ENCODE measurements around the gene CALHM1. TPM values are rescaled to one million over a fixed set of nuclear protein-coding genes. Genes with fewer than 3 reads are reported as not detected.

The CALHM1 gene
- total and polyA plus RNA-seq, 4 donors, result not detected

DNA sequence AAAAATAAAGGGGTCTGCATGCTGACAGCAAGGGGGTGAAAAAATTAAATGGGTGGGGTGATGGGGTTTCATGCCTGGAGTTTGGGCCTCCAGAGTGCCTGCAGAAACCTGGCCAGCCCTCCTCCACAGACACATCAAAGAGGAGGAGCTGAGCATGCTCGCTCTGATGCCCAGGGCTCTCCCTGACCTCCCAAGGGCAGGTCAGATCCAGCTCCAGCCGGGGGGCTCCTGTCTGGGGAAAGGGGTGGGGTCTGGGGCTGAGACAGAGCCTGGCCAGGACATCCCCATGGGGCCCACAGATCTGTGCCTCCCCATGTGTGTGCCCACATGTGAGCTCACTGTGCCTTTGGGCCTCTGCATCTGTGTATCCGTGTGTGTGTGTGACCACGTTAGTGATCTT is 915 bp upstream of the CALHM1 start:
- no peak for ATAC-seq (ENCODE audit: insufficient read depth, low FRiP score)
- TF ChIP-seq, protein P1, sequence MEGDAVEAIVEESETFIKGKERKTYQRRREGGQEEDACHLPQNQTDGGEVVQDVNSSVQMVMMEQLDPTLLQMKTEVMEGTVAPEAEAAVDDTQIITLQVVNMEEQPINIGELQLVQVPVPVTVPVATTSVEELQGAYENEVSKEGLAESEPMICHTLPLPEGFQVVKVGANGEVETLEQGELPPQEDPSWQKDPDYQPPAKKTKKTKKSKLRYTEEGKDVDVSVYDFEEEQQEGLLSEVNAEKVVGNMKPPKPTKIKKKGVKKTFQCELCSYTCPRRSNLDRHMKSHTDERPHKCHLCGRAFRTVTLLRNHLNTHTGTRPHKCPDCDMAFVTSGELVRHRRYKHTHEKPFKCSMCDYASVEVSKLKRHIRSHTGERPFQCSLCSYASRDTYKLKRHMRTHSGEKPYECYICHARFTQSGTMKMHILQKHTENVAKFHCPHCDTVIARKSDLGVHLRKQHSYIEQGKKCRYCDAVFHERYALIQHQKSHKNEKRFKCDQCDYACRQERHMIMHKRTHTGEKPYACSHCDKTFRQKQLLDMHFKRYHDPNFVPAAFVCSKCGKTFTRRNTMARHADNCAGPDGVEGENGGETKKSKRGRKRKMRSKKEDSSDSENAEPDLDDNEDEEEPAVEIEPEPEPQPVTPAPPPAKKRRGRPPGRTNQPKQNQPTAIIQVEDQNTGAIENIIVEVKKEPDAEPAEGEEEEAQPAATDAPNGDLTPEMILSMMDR (IDR thresholded peaks at IDR 0.05; ENCODE audit: control extremely low read depth, extremely low read depth), result no peak
- H3K4me1 ChIP-seq (ENCODE audit: control insufficient read depth in 5 of 5, insufficient read depth in 5 of 5, low read length in 5 of 5), result no peaks in the 10 kb centered on the region
- H3K4me3 ChIP-seq, result no peak overlapping the region
- H3K9me3 ChIP-seq (ENCODE audit: control insufficient read depth in 4 of 4, insufficient read depth in 3 of 4, low read length in 3 of 4), result no peaks in the 10 kb centered on the region
- no peaks in the 10 kb centered on the region for H3K36me3 ChIP-seq (ENCODE audit: control insufficient read depth in 4 of 4, insufficient read depth in 4 of 4, low read length in 4 of 4)
- DNase-seq, result no peak
- H3K27me3 ChIP-seq (ENCODE audit: control insufficient read depth in 3 of 3, insufficient read depth in 3 of 3, low read length in 2 of 3), result no peaks in the 10 kb centered on the region
- 71 to 75% methylated on average over 4 of the region's 4 CpGs for WGBS, 2 donors
- no peak overlapping the region for H3K27ac ChIP-seq (ENCODE audit: low read depth in 1 of 2, low read length in 1 of 2)
- H3K9ac ChIP-seq (ENCODE audit: insufficient read depth in 1 of 2, low read length in 2 of 2), result no peak overlapping the region

GRCh38 chr10:103457896-103458583 is 660 bp downstream of the CALHM1 start:
- WGBS, 2 donors, result 95 to 96% methylated on average over 39 of the region's 39 CpGs
- Histone ChIP-seq H3K27ac (ENCODE audit: low read depth in 1 of 2, low read length in 1 of 2) (no peak overlapping the region), H3K9ac (ENCODE audit: insufficient read depth in 1 of 2, low read length in 2 of 2) (no peak overlapping the region)

GRCh38 chr10:103457176-103457712 is 1.5 kb downstream of the CALHM1 start:
- H3K4me1 ChIP-seq (ENCODE audit: control insufficient read depth in 5 of 5, insufficient read depth in 5 of 5, low read length in 5 of 5), result peaks cover 0 to 8% (median 3%) of the 10 kb centered on the region in 5 donors
- 84 to 85% methylated on average over 8 of the region's 8 CpGs for WGBS, 2 donors
- DNase-seq (no peak), ATAC-seq (ENCODE audit: insufficient read depth, low FRiP score) (no peak)
- TF ChIP-seq, protein P1 (IDR thresholded peaks at IDR 0.05; ENCODE audit: control extremely low read depth, extremely low read depth), result no peak
- H3K4me3 ChIP-seq, result no peak overlapping the region
- H3K27ac ChIP-seq (ENCODE audit: low read depth in 1 of 2, low read length in 1 of 2), result no peak overlapping the region
- no peaks in the 10 kb centered on the region for H3K27me3 ChIP-seq (ENCODE audit: control insufficient read depth in 3 of 3, insufficient read depth in 3 of 3, low read length in 2 of 3)
- H3K36me3 ChIP-seq (ENCODE audit: control insufficient read depth in 4 of 4, insufficient read depth in 4 of 4, low read length in 4 of 4), result no peaks in the 10 kb centered on the region
- no peak overlapping the region for H3K9ac ChIP-seq (ENCODE audit: insufficient read depth in 1 of 2, low read length in 2 of 2)
- H3K9me3 ChIP-seq (ENCODE audit: control insufficient read depth in 4 of 4, insufficient read depth in 3 of 4, low read length in 3 of 4), result no peaks in the 10 kb centered on the region

More at GRCh38 chr10:103457896-103458583, 660 bp downstream of the CALHM1 start:
- Histone ChIP-seq H3K4me3 (no peak overlapping the region), H3K36me3 (ENCODE audit: control insufficient read depth in 4 of 4, insufficient read depth in 4 of 4, low read length in 4 of 4) (no peaks in the 10 kb centered on the region), H3K27me3 (ENCODE audit: control insufficient read depth in 3 of 3, insufficient read depth in 3 of 3, low read length in 2 of 3) (no peaks in the 10 kb centered on the region), H3K4me1 (ENCODE audit: control insufficient read depth in 5 of 5, insufficient read depth in 5 of 5, low read length in 5 of 5) (peaks cover 0 to under 1% (median 0%) of the 10 kb centered on the region in 5 donors), H3K9me3 (ENCODE audit: control insufficient read depth in 4 of 4, insufficient read depth in 3 of 4, low read length in 3 of 4) (no peaks in the 10 kb centered on the region)
- ATAC-seq (ENCODE audit: insufficient read depth, low FRiP score) (no peak), DNase-seq (no peak)
- TF ChIP-seq, protein P1 (IDR thresholded peaks at IDR 0.05; ENCODE audit: control extremely low read depth, extremely low read depth), result no peak

Measured in lung (tissue), 12 donors.